Endothelial cell (in vitro differentiated cells): ENCODE data around the gene CCDC154. TPM values are rescaled to one million over a fixed set of nuclear protein-coding genes. Genes with fewer than 3 reads are reported as not detected.

Experiments used
- DNase-seq: peaks from one replicate; pipeline ENCODE4 v3.0.0; 2021; ENCODE audit warnings: low spot score
- H3K27ac Mint-ChIP-seq: one replicate; pipeline ENCODE4 v1.8.0; 2021; ENCODE audit warnings: mixed read lengths, inconsistent platforms; ENCODE audit not compliant: unreplicated experiment
- H3K27me3 Mint-ChIP-seq: one replicate; pipeline ENCODE4 v1.8.0; 2021; ENCODE audit warnings: mild to moderate bottlenecking, moderate library complexity, mixed read lengths, inconsistent platforms; ENCODE audit not compliant: unreplicated experiment
- H3K36me3 Mint-ChIP-seq: one replicate; pipeline ENCODE4 v1.8.0; 2021; ENCODE audit warnings: mild to moderate bottlenecking, low read depth, mixed read lengths, inconsistent platforms; ENCODE audit not compliant: unreplicated experiment
- H3K4me1 Mint-ChIP-seq: one replicate; pipeline ENCODE4 v1.8.0; 2021; ENCODE audit warnings: mild to moderate bottlenecking, mixed read lengths, inconsistent platforms; ENCODE audit not compliant: unreplicated experiment
- H3K4me3 Mint-ChIP-seq: one replicate; pipeline ENCODE4 v1.8.0; 2021; ENCODE audit warnings: mild to moderate bottlenecking, mixed read lengths, inconsistent platforms; ENCODE audit not compliant: unreplicated experiment
- H3K9me3 Mint-ChIP-seq: one replicate; pipeline ENCODE4 v1.8.0; 2021; ENCODE audit warnings: mixed read lengths, inconsistent platforms; ENCODE audit not compliant: unreplicated experiment
- CTCF ChIP-seq: fragments of 200-600 bp; sonication (generic); IDR thresholded peaks from one replicate; pipeline ENCODE4 v1.5.0; 2021; ENCODE audit warnings: antibody characterized with exemption; ENCODE audit not compliant: unreplicated experiment
- total RNA-seq: library from RNA; stranded (reverse); fragmentation: NEBNext Ultra II Directional; extraction: Animal tissue kit (Norgen Biotek cat#: 25700); gene quantifications from one replicate; pipeline ENCODE4 v1.2.1, GENCODE V29; 2021; ENCODE audit not compliant: unreplicated experiment

Gene CCDC154
- total RNA-seq, 1 donor from 2014 or later: 2.4 TPM

DNA sequence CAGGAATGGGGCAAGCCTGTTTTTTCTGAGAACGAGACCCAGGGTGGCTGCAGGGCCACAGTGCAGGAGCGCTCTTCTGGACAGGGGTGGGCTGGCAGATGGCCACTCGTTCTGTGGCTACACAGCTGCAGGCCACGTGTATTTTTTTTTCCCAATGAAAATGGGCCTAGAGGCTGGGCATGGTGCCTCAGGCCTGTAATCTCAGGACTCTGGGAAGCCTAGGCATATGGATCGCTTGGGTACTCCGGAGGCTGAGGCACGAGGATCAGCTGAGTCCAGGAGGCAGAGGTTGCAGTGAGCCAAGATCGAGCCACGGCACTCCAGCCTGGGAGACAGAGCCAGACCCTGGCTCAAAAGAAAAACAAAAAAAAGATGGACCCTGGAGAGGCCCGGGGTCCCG, 36.6 kb downstream of the CCDC154 start:
- no peak for TF ChIP-seq CTCF
- no peaks in the 10 kb centered on the region for H3K9me3 Mint-ChIP-seq
- H3K27ac Mint-ChIP-seq: no peak overlapping the region
- H3K27me3 Mint-ChIP-seq: peaks cover 10% of the 10 kb centered on the region
- peaks cover 3% of the 10 kb centered on the region for H3K4me1 Mint-ChIP-seq
- peaks cover 4% of the 10 kb centered on the region for H3K36me3 Mint-ChIP-seq
- no peak for DNase-seq
- peak overlapping the region; percentile 83 for H3K4me3 Mint-ChIP-seq

DNA sequence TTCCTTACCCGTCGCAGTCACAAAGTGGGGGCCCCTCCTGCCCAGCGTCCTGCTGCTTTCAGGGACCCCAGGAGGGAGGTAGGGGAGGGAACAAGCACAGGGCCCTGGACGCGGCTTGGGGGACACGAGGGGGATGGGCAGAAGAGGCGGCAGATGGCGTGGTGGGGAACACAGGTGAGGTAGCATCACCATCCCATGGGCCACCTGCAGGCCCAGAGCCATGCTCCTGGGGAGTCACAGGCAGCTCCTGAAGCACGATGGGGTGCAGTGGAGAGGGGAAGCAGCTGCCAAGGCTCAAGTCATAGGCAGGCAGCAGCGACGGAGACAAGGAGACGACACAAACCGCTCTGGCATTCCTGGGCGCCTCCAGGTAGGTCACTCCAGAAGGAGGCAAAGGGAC, 40.6 kb downstream of the CCDC154 start:
- Mint-ChIP-seq H3K36me3 (peaks cover 9% of the 10 kb centered on the region), H3K27me3 (peaks cover 8% of the 10 kb centered on the region), H3K4me3 (peak overlapping the region; percentile 67), H3K4me1 (no peaks in the 10 kb centered on the region), H3K27ac (no peak overlapping the region), H3K9me3 (no peaks in the 10 kb centered on the region)
- no peak for DNase-seq
- no peak for TF ChIP-seq CTCF

DNA sequence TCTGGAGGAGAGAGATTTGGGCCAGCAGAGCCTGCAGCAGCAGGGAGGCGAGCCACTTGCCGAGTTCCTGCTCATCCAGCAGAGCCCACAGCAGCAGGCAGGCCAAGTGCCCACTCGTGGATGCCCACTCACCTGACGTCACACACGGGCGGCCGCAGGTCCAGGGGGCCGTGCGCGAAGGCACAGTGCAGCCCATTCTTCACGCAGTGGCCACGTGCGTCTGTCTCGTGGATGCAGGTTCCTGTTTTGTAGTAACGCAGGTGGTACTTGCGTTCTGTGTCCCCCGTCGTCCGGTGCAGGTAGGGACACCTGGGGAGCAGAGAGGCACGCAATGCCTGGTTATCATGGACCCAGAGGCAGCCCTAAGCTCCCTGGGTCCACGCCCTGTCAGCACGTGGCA, 41.3 kb downstream of the CCDC154 start:
- Mint-ChIP-seq H3K27ac (no peak overlapping the region), H3K36me3 (peaks cover 14% of the 10 kb centered on the region)

DNA sequence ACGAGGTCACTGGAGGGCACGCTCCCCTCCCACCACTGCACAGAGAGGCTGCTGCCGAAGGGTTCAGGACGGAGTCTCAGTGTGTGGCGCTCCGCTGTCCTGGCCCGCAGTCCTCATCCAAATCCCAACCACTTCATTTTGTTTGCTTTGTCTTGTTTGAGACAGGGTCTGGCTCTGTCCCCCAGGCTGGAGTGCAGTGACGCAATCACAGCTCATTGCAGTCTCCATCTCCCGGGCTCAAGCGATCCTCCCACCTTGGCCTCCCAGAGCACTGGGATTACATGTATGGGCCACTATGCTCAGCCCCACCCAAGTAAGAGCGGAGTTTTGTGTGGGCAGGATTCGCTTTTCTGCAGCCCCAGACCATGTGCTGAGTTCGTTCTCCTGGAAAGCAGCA, 42.6 kb downstream of the CCDC154 start:
- H3K4me3 Mint-ChIP-seq: no peak overlapping the region

More for the DNA sequence above, 41.3 kb downstream of the CCDC154 start:
- Mint-ChIP-seq H3K27me3 (peaks cover 8% of the 10 kb centered on the region), H3K9me3 (no peaks in the 10 kb centered on the region), H3K4me3 (no peak overlapping the region), H3K4me1 (no peaks in the 10 kb centered on the region)
- DNase-seq: no peak
- TF ChIP-seq CTCF: no peak

More for the DNA sequence above, 42.6 kb downstream of the CCDC154 start:
- Mint-ChIP-seq H3K27ac (no peak overlapping the region), H3K36me3 (peaks cover 15% of the 10 kb centered on the region), H3K27me3 (peaks cover 8% of the 10 kb centered on the region), H3K9me3 (no peaks in the 10 kb centered on the region), H3K4me1 (no peaks in the 10 kb centered on the region)
- no peak for DNase-seq
- no peak for TF ChIP-seq CTCF
